Neural progenitor cell (in vitro differentiated cells): ENCODE data around the gene B3GALT5. TPM values are rescaled to one million over a fixed set of nuclear protein-coding genes. Genes with fewer than 3 reads are reported as not detected.

Experiments
- DNase-seq: peaks from one replicate; pipeline ENCODE4 v3.0.0-alpha.2; 2016; ENCODE audit warnings: low spot score
- H2AFZ ChIP-seq: fragments of 200-600 bp; sonication (generic); replicated peaks from 2 replicates; pipeline ENCODE4 v1.6.1; 2016; ENCODE audit warnings: antibody characterized with exemption
- H3F3A ChIP-seq: fragments of 200-600 bp; sonication (generic); 2 replicates; pipeline ENCODE4 v1.6.1; 2016; ENCODE audit warnings: antibody characterized with exemption, low read depth
- H3K27ac ChIP-seq: fragments of 200-600 bp; sonication (generic); 2 replicates; pipeline ENCODE4 v1.5.1; 2016; ENCODE audit warnings: mild to moderate bottlenecking
- H3K27me3 ChIP-seq: fragments of 200-600 bp; sonication (generic); 2 replicates; pipeline ENCODE4 v1.6.1; 2016; ENCODE audit warnings: mild to moderate bottlenecking, moderate library complexity
- H3K36me3 ChIP-seq: fragments of 200-600 bp; sonication (generic); 2 replicates; pipeline ENCODE4 v1.5.1; 2016
- H3K4me1 ChIP-seq: fragments of 200-600 bp; sonication (generic); 2 replicates; pipeline ENCODE4 v1.6.1; 2016; ENCODE audit warnings: mixed run types
- H3K4me2 ChIP-seq: fragments of 200-600 bp; sonication (generic); 2 replicates; pipeline ENCODE4 v1.6.1; 2016
- H3K4me3 ChIP-seq: fragments of 200-600 bp; sonication (generic); 2 replicates; pipeline ENCODE4 v1.5.1; 2016
- H3K79me2 ChIP-seq: fragments of 200-600 bp; sonication (generic); 2 replicates; pipeline ENCODE4 v1.6.1; 2016; ENCODE audit warnings: low read depth
- H3K9ac ChIP-seq: fragments of 200-600 bp; sonication (generic); 2 replicates; pipeline ENCODE4 v1.6.1; 2016
- H3K9me3 ChIP-seq: fragments of 200-600 bp; sonication (generic); 2 replicates; pipeline ENCODE4 v1.5.1; 2016; ENCODE audit warnings: low read depth
- H4K20me1 ChIP-seq: fragments of 200-600 bp; sonication (generic); 2 replicates; pipeline ENCODE4 v1.6.1; 2016; ENCODE audit warnings: low read depth
- H3K27ac Mint-ChIP-seq: 3 replicates; pipeline ENCODE4 v1.8.0; 2021; ENCODE audit warnings: mixed read lengths
- H3K27me3 Mint-ChIP-seq: 2 replicates; pipeline ENCODE4 v1.8.0; 2022; ENCODE audit warnings: low read depth, mild to moderate bottlenecking, inconsistent platforms, moderate library complexity, mixed read lengths; ENCODE audit not compliant: insufficient read depth
- H3K36me3 Mint-ChIP-seq: 3 replicates; pipeline ENCODE4 v1.8.0; 2021; ENCODE audit warnings: mixed read lengths
- H3K4me1 Mint-ChIP-seq: 3 replicates; pipeline ENCODE4 v1.8.0; 2021; ENCODE audit warnings: mixed read lengths
- H3K4me3 Mint-ChIP-seq: 3 replicates; pipeline ENCODE4 v1.8.0; 2021; ENCODE audit warnings: mild to moderate bottlenecking, moderate library complexity, mixed read lengths
- H3K9me3 Mint-ChIP-seq: 3 replicates; pipeline ENCODE4 v1.8.0; 2020; ENCODE audit warnings: mixed read lengths
- CTCF ChIP-seq: fragments of 200-600 bp; sonication (generic); IDR thresholded peaks from 2 replicates; pipeline ENCODE4 v1.5.1; 2017; ENCODE audit warnings: antibody characterized with exemption, mild to moderate bottlenecking
- EZH2 ChIP-seq: fragments of 200-600 bp; sonication (generic); IDR thresholded peaks from 2 replicates; pipeline ENCODE4 v1.6.1; 2017; ENCODE audit warnings: antibody characterized with exemption, mild to moderate bottlenecking, moderate library complexity
- EZH2phosphoT487 ChIP-seq: fragments of 200-600 bp; sonication (generic); IDR thresholded peaks from 2 replicates; pipeline ENCODE4 v1.6.1; 2017; ENCODE audit warnings: antibody characterized with exemption
- total RNA-seq: library from RNA; depleted of rRNA; stranded (reverse); fragments of >200 nt; gene quantifications from 2 replicates; pipeline ENCODE4 v1.2.3, GENCODE V29; 2015; ENCODE audit warnings: low replicate concordance

Gene B3GALT5
- total RNA-seq, 1 donor from 2014 or later = 1.3 TPM

- no peaks in the 10 kb centered on the region for H3K9me3 Mint-ChIP-seq
- no peaks in the 10 kb centered on the region for H3K36me3 Mint-ChIP-seq
- Histone ChIP-seq H3K27me3 (no peaks in the 10 kb centered on the region), H3K9me3 (no peaks in the 10 kb centered on the region), H3K36me3 (no peaks in the 10 kb centered on the region), H3K27ac (no peak overlapping the region), H3K4me3 (no peak overlapping the region), H3K4me2 (no peak overlapping the region), H3F3A (no peaks in the 10 kb centered on the region), H2AFZ (no peak overlapping the region), H3K79me2 (no peaks in the 10 kb centered on the region), H3K9ac (no peak overlapping the region), H4K20me1 (no peaks in the 10 kb centered on the region), H3K4me1 (peaks cover 11% of the 10 kb centered on the region)
- H3K27me3 Mint-ChIP-seq = peaks cover 4% of the 10 kb centered on the region
- no peak overlapping the region for H3K27ac Mint-ChIP-seq
- no peak for DNase-seq
- H3K4me3 Mint-ChIP-seq = no peak overlapping the region
- no peak for TF ChIP-seq EZH2phosphoT487
- TF ChIP-seq CTCF = no peak
- no peak for TF ChIP-seq EZH2
- peaks cover 32% of the 10 kb centered on the region for H3K4me1 Mint-ChIP-seq
Observed at GRCh38 chr21:39602076-39602689, 10.6 kb upstream of the B3GALT5 start.

GRCh38 chr21:39602793-39603192, 9.9 kb upstream of the B3GALT5 start:
- H3K36me3 Mint-ChIP-seq = no peaks in the 10 kb centered on the region
- TF ChIP-seq CTCF = no peak
- TF ChIP-seq EZH2phosphoT487 = no peak
- no peak for TF ChIP-seq EZH2
- Histone ChIP-seq H3K9ac (no peak overlapping the region), H3K79me2 (no peaks in the 10 kb centered on the region), H2AFZ (no peak overlapping the region), H3K27ac (no peak overlapping the region), H3K4me2 (no peak overlapping the region), H3K4me1 (peaks cover 11% of the 10 kb centered on the region), H3F3A (no peaks in the 10 kb centered on the region), H4K20me1 (no peaks in the 10 kb centered on the region), H3K4me3 (no peak overlapping the region), H3K36me3 (no peaks in the 10 kb centered on the region), H3K27me3 (no peaks in the 10 kb centered on the region), H3K9me3 (no peaks in the 10 kb centered on the region)
- peaks cover 2% of the 10 kb centered on the region for H3K27me3 Mint-ChIP-seq
- H3K4me3 Mint-ChIP-seq = no peak overlapping the region
- peaks cover 27% of the 10 kb centered on the region for H3K4me1 Mint-ChIP-seq
- H3K27ac Mint-ChIP-seq = no peak overlapping the region
- no peak for DNase-seq
- no peaks in the 10 kb centered on the region for H3K9me3 Mint-ChIP-seq

GRCh38 chr21:39604951-39605350, 7.8 kb upstream of the B3GALT5 start:
- Histone ChIP-seq H3K9ac (no peak overlapping the region), H3K36me3 (no peaks in the 10 kb centered on the region), H3K4me1 (peaks cover 11% of the 10 kb centered on the region), H3K4me3 (no peak overlapping the region), H3K4me2 (no peak overlapping the region), H3K79me2 (no peaks in the 10 kb centered on the region), H3K27me3 (no peaks in the 10 kb centered on the region), H4K20me1 (no peaks in the 10 kb centered on the region), H3F3A (no peaks in the 10 kb centered on the region), H3K27ac (no peak overlapping the region), H3K9me3 (no peaks in the 10 kb centered on the region), H2AFZ (no peak overlapping the region)
- no peaks in the 10 kb centered on the region for H3K9me3 Mint-ChIP-seq
- TF ChIP-seq CTCF (no peak), EZH2 (no peak), EZH2phosphoT487 (no peak)
- no peak overlapping the region for H3K4me3 Mint-ChIP-seq
- peaks cover 5% of the 10 kb centered on the region for H3K27me3 Mint-ChIP-seq
- H3K27ac Mint-ChIP-seq = no peak overlapping the region
- no peaks in the 10 kb centered on the region for H3K36me3 Mint-ChIP-seq
- DNase-seq = no peak
- peaks cover 19% of the 10 kb centered on the region for H3K4me1 Mint-ChIP-seq
